ENCODE data around the gene COL26A1.
"Not testable (repeated sequence)": the region's sequence is repeated elsewhere in the genome, so short reads cannot be mapped to it uniquely, and the experiment has no call there.

The COL26A1 gene

GRCh38 chr7:101442426-101443070 is 79.9 kb downstream of the COL26A1 start:
- DNase-seq (ENCODE audit: low read depth), result no peak

DNA sequence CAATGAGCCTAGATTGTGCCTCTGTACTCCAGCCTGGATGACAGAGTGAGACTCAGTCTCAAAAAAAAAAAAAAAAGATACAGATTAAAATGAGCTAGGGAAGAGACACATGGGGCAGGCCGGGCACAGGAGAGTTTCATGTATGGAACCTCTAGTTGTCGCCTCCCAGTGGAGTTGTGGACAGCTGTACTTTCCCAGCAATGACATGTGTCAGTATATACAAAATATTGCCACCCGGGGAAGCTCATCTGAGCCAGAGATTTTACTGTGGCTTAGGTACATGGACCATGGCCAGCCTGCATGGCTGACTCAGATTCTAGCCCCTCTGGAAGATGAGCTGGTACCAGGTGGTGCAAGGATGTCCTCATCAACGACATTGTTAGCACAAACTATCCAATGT is 87.4 kb downstream of the COL26A1 start:
- DNase-seq (ENCODE audit: low read depth), result no peak

GRCh38 chr7:101453617-101454016 is 90.9 kb downstream of the COL26A1 start:
- no peak for DNase-seq (ENCODE audit: low read depth)

- DNase-seq (ENCODE audit: low read depth), result no peak
Observed at GRCh38 chr7:101457001-101457750, 94.5 kb downstream of the COL26A1 start.

GRCh38 chr7:101465131-101465530 is 102.5 kb downstream of the COL26A1 start:
- no peak for DNase-seq (ENCODE audit: low read depth)

DNA sequence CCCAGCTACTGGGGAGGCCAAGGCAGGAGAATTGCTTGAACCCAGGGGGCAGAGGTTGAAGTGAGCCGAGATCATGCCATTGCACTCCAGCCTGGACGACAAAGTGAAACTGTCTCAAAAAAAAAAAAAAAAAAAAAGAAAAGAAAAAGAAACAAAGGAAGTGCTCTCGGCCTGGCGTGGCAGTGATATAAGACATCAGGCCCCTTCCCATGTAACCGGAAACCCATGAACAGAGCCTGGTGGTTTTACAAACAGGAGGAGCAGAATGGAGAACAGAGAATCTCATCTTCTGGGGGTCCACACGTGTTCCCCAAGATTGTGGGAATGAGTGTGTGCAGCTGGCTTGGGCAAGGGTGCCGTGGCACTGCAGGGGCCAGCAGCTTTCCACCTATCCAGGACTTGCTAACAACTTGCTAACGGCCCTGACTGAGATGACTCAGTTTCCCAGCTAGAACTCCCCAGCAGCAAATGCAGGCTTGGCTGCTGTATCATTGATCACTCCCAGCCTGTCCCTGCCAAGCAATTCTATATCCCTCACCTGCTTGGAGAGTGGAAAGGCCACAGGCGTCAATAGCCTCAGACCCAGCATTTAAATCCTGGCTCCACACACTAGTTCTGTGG is 103.0 kb downstream of the COL26A1 start:
- DNase-seq (ENCODE audit: low read depth), result no peak

DNA sequence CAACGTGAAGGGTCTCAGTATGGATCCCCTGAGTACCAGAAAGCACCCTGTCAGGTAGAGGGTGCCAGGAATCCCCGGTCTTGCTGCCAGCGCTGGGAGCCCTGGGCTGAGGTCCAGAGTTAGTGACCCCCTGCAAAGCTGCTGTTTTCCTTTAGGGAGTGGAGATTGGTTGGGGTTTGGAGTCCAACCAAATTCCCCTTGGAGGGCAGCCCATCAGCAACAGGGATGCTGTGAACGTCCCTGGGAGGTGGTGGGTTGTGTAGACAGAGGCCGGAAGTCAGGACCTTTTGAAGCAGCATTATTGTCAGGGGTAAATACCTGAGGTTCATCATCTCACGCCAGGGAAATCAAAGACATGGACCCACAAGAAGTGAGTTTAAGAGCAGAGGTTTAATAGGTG is 104.2 kb downstream of the COL26A1 start:
- no peak for DNase-seq (ENCODE audit: low read depth)

DNA sequence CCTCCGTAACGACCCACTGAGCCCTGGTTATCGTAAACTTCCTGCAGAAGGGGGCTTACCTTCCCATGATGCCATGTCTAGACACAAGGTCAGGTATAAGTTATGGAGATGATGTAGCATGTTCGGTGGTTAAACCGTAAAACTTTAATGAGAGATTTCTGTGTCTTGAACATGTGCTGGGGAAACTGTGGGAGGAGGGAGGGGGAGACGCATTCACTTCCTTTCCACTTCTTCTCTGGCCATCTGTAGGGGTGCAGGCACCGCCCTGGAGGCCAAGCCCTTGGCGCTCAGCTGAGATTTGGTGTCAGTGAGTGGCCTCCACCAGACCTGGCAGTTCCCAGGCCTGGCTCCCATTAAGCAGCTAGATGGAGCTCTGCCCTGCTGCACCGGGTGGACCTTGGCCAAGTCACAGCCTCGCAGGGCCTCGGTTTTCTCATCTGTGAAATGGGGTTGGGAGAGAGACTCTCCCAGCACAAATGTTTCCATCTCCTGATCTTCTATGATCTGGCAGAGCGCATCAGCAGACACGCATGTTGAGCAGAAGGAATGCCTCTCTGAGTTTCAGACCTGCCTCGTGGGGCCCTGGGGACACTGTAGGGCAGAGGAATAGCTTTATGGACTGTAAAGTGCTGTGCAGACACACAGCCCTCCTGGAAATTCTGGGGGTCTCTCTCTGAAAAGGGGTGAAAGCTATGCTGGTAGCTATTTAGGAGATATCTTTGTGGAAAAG is 106.0 kb downstream of the COL26A1 start:
- no peak for DNase-seq (ENCODE audit: low read depth)

- no peak for DNase-seq (ENCODE audit: low read depth)
Observed at GRCh38 chr7:101470668-101471487, 108.2 kb downstream of the COL26A1 start.

GRCh38 chr7:101474178-101474577 is 111.5 kb downstream of the COL26A1 start:
- DNase-seq (ENCODE audit: low read depth), result no peak

- not testable (repeated sequence) for DNase-seq (ENCODE audit: low read depth)
Observed at GRCh38 chr7:101475691-101476090, 113.0 kb downstream of the COL26A1 start.

DNA sequence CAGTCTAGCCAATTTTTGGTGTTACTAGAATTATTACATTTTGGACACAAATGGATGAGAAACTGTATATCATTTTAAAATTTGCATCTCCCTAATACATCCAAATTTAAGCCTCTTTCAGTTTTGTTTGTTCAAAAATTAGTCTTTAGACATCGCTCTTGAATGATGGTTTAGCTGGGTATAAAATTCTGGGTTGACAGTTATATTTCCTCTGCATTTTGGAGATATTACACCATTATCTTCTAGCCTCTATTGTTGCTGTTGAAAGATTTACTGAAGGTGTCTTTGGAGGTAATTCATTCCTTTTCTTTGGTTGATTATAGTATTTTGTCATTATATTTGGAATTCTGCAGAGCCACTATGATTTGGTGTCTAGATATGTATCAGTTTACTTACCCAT is 116.5 kb downstream of the COL26A1 start:
- DNase-seq (ENCODE audit: low read depth), result no peak

GRCh38 chr7:101486056-101486432 is 123.4 kb downstream of the COL26A1 start:
- not testable (repeated sequence) for DNase-seq (ENCODE audit: low read depth)

DNA sequence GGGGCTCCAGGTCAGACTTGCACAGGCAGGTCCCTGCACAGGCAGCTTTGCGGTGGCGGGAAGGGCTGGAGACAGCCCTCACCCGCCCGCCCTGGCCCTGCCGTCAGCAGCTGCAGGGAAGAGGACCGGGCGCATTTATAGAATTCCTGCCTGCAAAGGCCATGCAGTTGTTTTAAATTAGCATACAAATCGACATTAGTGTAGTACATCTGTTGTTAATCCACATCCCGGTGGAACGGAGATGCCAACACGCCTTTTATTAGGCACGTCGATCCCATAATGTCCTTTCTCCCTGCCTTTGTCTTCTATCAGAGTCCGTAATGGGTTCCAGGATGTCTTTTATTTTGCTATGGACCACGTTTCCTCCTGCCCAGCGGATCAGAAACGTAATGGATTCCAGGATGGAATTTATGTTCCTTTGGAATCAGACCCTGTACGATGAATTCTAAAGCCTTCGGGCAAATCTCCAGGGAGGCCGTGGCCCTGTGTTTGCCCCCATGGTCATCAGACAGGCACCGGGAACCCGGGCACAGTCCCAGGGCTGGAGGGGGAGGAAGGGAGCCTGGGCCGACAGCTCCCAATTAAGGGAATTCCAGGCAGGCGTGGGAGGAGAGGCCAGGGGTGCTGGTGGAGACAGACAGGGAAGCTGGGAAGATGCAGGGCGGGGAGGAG is 123.9 kb downstream of the COL26A1 start:
- DNase-seq (ENCODE audit: low read depth), result no peak

- no peak for DNase-seq (ENCODE audit: low read depth)
Observed at GRCh38 chr7:101487105-101487458, 124.4 kb downstream of the COL26A1 start.

GRCh38 chr7:101487753-101488152 is 125.1 kb downstream of the COL26A1 start:
- DNase-seq (ENCODE audit: low read depth), result no peak

DNA sequence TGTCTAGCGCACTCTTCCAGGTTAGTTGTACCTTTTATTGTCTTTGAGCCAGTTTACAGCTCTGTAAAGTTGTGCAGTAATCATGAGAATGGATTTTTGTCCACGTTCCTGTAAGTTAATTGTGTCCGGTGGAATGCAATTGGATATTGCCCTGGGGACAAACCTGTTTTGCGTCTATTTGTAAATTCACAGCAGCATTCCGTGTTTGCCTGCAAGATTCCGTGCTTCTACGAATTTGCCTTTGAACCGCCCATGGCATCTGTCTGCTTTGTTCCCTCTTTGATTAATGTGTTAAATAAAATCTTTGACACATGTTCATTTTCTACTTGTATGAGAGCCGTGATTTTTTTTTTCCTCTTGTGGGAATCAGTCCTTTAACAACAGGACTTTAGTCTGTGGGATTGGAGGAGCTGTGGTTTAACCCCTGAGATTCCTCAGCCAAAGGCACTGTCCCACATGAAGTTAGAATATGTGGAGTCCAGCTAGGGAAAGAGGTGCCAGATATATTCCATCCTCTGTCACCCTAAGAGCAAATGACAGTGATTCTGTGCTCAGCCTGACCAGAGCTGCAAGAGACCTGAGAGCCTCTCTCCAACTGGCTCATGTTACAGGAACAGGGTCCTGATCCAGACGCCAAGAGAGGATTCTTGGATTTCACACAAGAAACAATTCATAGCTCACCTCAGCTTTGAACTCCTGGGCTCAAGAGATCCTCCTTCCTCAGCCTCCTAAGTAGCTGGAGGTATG is 126.3 kb downstream of the COL26A1 start:
- DNase-seq (ENCODE audit: low read depth), result no peak

DNA sequence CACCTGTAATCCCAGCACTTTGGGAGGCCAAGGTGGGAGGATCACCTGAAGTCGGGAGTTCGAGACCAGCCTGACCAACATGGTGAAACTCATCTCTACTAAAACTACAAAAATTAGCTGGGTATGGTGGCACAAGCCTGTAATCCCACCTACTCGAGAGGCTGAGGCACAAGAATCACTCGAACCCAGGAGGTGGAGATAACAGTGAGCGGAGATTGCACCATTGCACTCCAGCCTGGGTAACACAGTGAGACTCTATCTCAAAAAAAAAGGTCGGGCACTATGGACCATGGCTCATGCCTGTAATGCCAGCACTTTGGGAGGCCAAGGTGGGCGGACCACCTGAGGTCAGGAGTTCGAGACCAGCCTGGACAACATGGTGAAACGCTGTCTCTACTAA is 127.8 kb downstream of the COL26A1 start:
- DNase-seq (ENCODE audit: low read depth), result not testable (repeated sequence)

GRCh38 chr7:101491442-101491841 is 128.8 kb downstream of the COL26A1 start:
- not testable (repeated sequence) for DNase-seq (ENCODE audit: low read depth)

DNA sequence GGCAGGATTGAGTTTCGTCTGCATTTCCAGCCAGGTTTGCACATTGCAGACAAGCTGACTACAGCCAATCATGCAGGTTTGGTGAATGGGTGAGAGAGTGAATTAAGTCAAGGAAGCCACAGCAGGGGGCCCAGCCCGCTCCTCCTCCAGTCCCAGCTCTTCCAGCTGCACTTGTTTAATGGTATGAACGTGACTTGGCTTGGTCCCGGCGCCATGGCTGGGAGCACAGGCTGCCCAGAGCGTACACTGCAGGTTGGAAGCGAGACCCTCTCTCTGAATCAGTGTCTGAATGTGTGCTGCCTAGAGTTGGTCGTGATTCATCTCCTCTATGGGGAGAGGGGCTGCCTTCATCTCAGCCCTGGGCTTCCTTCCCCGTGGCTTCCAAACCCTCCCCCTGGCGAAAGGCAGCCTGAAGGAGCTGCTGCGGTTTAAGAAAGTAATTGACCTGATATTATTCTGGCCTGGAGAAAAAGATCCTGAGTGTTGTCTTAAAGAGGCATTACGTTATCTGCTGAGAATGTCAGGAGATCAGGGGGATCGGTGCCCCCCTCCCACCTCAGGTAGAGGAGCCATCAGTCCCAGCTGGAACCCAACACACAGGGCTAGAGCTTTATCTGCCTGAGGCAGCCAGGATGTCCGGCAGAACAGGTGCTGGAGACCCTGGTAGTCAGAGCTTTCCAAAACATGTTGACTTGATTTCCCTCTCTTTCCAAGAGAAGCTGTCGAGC is 132.1 kb downstream of the COL26A1 start:
- no peak for DNase-seq (ENCODE audit: low read depth)

All from activated gamma-delta T cell treated with anti-CD3 and anti-CD28 coated beads, Interleukin-2, amount 50 U/mL, for 16 hours (primary cell).